GM12801 (cell line): Measurements from ENCODE around the gene HMG20B.

Experiments used
- CTCF ChIP-seq: IDR thresholded peaks from one replicate; pipeline ENCODE4 v1.5.1; 2011; ENCODE audit warnings: control low read depth; ENCODE audit not compliant: insufficient read length; ENCODE audit errors: extremely low read depth

HMG20B gene

GRCh38 chr19:3528539-3529211, 44.1 kb upstream of the HMG20B start:
- TF ChIP-seq CTCF = no peak

GRCh38 chr19:3530389-3530788, 42.4 kb upstream of the HMG20B start:
- TF ChIP-seq CTCF = no peak

GRCh38 chr19:3531716-3532115, 41.0 kb upstream of the HMG20B start:
- no peak for TF ChIP-seq CTCF

- no peak for TF ChIP-seq CTCF
Observed at GRCh38 chr19:3532154-3532786, 40.5 kb upstream of the HMG20B start.

- TF ChIP-seq CTCF = no peak
Observed at GRCh38 chr19:3533033-3533432, 39.7 kb upstream of the HMG20B start.

- TF ChIP-seq CTCF = no peak
Observed at GRCh38 chr19:3533563-3534216, 39.1 kb upstream of the HMG20B start.

- TF ChIP-seq CTCF = no peak
Observed at GRCh38 chr19:3534375-3535234, 38.1 kb upstream of the HMG20B start.
